Kasumi-1 (cell line): ENCODE measurements around the gene FAM180B.
A peak's percentile ranks its signal among the peaks of the same experiment; 100 is the strongest.
"Not testable (repeated sequence)": the region's sequence is repeated elsewhere in the genome, so short reads cannot be mapped to it uniquely, and the experiment has no call there.

Experiments used
- DNase-seq, 2 experiments: peaks; one replicate each; lab custom pipeline; 2025; lab: John Stamatoyannopoulos, UW

Gene FAM180B, protein sequence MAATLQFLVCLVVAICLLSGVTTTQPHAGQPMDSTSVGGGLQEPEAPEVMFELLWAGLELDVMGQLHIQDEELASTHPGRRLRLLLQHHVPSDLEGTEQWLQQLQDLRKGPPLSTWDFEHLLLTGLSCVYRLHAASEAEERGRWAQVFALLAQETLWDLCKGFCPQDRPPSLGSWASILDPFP

DNA sequence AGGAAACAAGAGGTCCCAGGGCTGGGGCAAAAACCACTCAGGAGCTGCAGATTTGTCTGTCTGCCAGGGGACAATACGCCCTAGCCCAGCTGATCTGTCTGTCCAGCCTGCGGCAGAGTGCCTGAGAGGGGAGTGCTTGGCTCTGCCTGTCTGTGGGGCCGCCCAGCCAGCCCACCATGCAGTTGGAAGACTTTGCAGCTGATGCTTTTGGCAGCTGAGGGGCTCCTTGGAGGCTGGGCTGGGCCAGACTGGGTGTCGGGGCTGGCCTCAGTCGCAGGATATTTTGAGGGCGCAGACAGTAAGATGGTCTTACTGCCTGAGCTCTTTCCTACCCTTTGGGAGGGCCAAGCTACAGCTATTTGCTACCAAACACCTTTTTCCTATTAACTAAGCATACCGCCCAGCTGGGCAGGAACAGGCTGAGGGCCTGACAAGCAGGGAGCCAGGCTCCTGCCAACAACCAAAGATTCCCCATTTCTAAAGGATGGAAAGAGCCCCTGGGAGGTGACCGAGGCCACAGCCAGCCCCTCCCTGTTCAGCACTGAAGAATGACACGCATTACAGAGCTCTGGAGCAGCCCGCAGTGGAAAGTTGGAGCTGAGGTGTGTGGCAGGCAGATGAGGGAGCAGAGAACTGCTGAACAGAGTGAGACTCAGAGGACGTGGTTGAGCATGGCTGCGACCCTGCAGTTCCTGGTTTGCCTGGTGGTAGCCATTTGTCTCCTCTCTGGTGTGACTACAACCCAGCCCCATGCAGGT is at the start of gene FAM180B:
TSS of gene FAM180B (plus strand) at position 581 of the 758 bp plus-strand sequence. CDS start at position 672, 91 bp downstream.
- no peak for DNase-seq

- no peak for DNase-seq
These were observed 49.6 kb upstream of the FAM180B start for GRCh38 chr11:47536915-47537314.

GRCh38 chr11:47538741-47539565 is 47.5 kb upstream of the FAM180B start:
- DNase-seq, result no peak

GRCh38 chr11:47539681-47540039 is 46.8 kb upstream of the FAM180B start:
- no peak for DNase-seq

DNA sequence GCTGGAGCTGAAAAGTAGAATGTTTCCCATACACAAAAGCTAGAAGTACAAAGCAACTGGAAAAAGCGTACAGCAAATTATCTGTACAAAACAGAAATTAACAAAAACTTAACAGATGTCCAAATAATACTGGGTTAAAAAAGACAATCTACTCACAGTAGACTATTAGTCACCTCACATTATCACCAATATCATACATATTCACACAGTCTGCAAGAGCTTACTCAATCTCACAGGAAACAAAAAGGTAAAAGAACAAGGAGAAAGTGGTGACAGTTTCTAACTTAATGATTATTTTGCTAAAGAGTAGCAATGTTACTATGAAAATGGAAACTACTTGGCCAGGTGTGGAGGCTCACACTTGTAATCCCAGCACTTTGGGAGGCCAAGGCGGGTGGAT is 45.4 kb upstream of the FAM180B start:
- no peak for DNase-seq

GRCh38 chr11:47545298-47545697 is 41.2 kb upstream of the FAM180B start:
- DNase-seq, result no peak

DNA sequence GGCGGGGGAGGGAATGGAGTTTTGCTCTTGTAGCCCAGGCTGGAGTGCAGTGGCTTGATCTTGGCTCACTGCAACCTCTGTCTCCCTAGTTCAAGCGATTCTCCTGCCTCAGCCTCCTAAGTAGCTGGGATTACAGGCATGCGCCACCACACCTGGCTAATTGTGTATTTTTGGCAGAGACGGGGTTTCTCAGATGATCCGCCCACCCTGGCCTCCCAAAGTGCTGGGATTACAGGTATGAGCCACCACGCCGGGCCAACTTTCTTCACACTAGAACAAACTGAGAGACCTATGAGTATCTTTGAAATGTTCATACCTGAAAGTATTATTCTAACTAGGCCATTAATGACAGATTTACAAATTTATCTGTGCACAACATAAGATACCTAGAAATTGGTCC is 40.2 kb upstream of the FAM180B start:
- not testable (repeated sequence) for DNase-seq

DNA sequence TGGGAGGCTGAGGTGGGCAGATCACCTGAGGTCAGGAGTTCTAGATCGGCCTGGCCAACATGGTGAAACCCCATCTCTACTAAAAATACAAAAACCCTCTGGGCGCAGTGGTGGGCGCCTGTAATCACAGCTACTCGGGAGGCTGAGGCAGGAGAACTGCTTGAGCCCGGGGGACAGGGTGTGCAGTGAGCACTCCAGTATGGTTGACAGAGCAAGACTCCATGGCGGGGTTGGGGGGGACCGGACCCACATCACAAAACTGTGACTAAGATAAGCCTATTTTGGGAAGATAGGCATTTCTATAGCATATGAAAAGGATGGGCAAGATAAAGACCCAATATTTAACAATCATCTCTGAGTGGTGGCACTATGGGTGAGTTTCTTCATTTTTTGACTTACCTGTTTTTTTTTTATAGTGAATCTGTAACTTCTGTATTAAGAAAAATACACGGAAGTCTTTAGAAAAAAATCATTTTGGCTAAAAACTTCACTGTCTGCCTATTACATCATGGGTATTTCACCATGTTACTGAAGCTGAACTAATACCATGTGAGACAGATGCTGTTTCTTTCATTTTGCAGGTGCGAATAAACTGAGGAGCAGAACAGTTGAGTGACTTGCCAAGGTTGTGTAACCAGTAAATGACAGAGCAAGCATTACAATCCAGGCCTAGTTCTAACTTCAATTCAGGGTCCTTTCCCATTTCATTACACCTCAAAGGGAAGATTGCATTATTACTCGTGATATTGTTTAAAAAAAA is 36.0 kb upstream of the FAM180B start:
- DNase-seq, result no peak

DNA sequence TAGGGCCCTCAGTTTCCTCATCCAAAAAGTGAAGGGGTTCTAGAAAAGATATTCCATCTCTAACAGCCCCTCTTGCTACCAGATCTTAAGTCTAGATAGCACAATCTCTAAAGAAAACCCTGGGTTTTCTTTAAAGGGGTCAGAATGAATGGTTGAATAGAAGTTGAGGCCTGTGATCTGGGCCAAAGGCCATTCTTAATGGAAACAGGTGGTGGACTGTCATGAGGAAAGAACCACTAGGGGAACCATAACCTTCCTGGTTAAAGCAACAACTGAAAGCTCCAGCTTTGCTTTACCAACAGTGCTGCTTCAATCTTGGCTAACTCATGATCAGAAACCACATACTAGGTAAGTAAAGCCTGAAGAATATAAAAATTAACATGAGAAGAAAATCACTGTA is 35.4 kb upstream of the FAM180B start:
- peak; percentile 18 to 51 for DNase-seq

DNA sequence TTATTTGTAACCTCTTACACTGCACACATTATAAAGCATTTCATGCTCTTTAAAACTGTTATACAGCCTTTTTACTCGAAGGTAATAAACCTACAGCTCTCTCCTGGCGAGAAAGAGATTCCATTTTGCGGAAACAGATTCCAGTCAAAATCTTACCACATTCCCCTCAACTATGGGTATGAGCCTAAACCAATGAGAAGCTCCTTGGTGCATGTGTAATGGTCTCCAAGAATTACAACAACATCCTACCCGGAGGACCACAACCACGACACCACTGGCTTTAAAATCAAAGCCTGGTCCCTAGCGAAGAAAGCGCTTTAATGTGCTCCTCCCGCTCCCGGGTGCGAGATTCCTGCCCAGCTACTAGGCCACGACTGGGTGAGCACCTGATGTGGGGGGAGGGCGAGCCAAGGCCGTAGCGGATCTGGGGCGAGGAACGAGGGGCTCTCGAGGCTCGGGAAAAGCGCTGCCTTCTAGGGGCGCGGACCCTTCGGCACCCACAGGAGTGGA is 34.4 kb upstream of the FAM180B start:
- peak; percentile 31 to 57 for DNase-seq

DNA sequence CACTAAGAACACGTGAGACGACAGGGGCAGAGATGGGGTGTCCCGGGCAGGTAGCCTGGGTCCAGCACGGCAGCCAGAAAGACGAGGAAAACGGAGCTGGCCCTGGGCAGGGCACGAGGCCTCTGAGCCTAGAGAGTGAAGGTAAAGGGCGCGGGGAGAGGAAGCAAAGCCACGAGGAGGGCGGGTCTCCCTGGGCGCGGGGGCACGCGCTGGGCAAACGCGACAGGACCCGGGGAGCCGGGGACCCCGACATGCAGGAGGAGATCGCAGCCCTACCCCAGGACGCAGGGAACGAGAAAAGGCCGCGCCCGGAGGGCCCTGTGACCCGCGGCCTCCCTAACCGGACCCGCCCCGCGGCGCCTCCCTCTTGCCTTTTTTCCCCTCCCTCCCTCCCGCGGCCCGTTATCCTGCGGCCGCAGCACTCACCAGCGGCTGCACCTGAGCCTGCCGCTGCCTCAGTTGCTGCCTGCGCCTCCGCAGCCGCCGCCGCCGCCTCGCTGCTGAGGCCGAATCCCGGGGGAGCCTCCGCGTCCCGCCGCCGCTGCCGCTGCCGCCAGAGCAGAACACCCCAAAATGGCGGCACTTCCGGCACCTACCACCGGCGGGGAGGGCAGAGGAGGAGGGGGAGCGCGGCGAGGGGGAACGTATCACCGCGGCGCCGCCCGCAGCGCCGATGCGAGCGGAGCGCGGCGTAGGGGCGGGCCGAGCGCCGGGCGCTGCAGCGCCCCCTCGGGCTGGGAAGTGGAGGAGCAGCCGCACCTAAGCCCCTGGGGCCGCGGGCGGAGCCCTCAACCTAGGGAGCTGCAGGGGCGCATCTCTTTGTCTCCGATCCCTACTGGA is 33.7 kb upstream of the FAM180B start, which contains the start of gene CELF1:
TSS of gene CELF1 (minus strand) at position 567 of the 840 bp plus-strand sequence. CDS start 53,609 bp downstream, outside the sequence.
- peak; percentile 91 to 94 for DNase-seq

DNA sequence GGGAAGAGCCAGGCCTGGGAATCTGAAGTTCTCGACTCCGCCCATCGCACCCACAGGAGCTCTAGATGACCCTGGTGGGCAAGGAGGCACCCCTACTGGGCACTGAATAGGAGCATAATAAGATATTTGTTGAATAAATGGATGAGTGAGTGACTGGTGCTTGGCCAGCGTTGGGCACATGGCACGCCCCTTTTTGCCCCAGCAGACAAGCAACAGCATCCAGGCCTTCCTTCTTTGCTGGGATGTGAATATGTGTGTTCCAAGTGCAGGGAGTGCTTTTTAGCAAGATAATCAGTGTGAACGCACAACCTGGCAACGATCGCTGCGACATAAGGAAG is 33.1 kb upstream of the FAM180B start:
- peak; percentile 77 to 94 for DNase-seq

DNA sequence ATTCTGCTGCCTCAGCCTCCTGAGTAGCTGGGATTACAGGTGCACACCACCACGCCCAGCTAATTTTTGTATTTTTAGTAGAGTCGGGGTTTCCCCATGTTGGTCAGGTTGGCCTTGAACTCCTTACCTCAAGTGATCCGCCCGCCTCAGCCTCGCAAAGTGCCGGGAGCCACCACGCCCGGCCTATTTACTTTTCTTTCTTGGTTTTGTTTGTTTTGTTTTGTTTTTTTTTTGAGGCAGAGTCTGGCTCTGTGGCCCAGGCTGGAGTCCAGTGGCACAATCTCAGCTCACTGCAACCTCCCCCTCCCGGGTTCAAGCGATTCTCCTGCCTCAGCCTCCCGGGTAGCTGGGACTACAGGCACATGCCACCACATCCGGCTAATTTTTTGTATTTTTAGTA is 29.5 kb upstream of the FAM180B start:
- DNase-seq, result not testable (repeated sequence)

GRCh38 chr11:47558695-47559094 is 27.8 kb upstream of the FAM180B start:
- DNase-seq, result no peak

DNA sequence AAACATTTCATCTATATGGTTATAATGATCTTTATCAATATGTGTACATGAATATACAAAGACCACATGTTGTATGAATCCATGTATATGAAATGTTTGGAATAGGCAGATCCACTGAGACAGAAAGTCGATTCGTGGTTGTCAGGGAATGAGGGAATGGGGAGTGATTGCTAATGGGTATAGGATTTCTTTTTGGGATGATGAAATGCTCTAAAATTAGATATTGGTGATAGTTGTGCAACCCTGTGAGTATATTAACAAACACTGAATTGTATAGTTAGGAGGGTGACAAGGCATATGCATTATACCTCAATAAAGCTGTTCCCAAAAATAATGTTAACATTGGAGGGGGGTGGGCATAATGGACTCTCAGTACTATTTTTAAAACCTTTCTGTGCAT is 26.1 kb upstream of the FAM180B start:
- DNase-seq, result no peak

DNA sequence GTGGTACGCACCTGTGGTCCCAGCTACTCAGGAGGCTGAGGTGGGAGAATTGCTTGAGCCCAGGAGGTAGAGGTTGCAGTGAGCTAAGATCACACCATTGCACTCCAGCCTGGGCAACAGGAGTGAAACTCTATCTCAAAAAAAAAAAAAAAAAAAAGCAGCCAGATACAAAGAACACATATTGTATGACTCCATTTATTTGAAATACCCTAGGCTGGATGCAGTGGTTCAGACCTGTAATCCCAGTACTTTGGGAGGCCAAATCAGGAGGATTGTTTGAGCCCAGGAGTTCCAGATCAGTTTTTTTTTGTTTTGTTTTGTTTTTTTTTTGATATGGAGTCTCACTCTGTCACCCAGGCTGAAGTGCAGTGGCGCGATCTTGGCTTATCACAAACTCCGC is 24.1 kb upstream of the FAM180B start:
- DNase-seq, result not testable (repeated sequence)

DNA sequence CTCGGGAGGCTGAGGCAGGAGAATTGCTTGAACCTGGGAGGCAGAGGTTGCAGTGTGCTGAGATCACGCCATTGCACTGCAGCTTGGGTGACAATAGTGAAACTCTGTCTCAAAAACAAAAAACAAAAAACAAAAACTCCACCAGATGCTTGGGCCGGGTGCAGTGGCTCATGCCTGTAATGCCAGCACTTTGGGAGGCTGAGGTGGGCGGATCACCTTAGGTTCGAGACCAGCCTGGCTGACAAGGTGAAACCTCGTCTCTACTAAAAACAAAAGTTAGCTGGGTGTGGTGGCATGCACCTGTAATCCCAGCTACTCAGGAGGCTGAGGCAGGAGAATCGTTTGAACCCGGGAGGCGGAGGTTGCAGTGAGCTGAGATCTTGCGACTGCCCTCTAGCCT is 22.1 kb upstream of the FAM180B start:
- DNase-seq, result not testable (repeated sequence)

DNA sequence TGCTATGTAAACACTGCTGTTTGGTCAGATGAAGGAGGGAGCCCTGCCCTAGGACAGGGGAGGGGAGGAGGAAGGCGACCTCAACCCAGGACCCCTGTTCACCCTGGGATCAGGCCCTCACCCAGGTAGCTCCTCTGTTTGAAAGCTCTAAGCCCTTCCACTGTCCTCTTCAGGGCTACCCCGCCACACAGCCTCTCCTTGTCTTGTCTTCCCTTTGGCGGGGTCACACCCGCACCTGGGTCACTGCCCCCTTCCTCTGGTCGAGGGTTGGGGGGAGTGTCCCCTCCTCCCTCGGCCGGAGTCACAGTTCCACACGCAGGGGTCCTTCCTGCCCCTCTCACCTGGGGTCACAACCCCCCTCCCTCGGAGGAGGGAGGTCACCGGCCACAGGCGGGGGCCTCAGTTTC is 21.5 kb upstream of the FAM180B start:
- DNase-seq, result peak in 1 of 2 experiments; percentile 23

GRCh38 chr11:47565340-47566148 is 20.9 kb upstream of the FAM180B start, which contains the start of gene PTPMT1:
PTPMT1 (plus strand) TSS chr11:47565599; CDS start chr11:47565623, 24 bp downstream.
- DNase-seq, result peak; percentile 51 to 61

- no peak for DNase-seq
These were observed 20.3 kb upstream of the FAM180B start for GRCh38 chr11:47566149-47566698.
